ENCODE data around the gene APH1B. TPM values are rescaled to one million over a fixed set of nuclear protein-coding genes. Genes with fewer than 3 reads are reported as not detected.

The APH1B gene
- total RNA-seq, 4 donors from 2014 or later: 22.9 to 35.3 (median 27.8) TPM

GRCh38 chr15:63350178-63350621 is 72.8 kb downstream of the APH1B start:
- TF ChIP-seq CTCF (IDR thresholded peaks at IDR 0.05): no peak
- TF ChIP-seq POLR2A (IDR thresholded peaks at IDR 0.05): no peak
- no peak for DNase-seq
- no peaks in the 10 kb centered on the region for H3K9me3 ChIP-seq
- H3K36me3 ChIP-seq: no peaks in the 10 kb centered on the region
- peak overlapping the region in 2 of 3 donors; percentile 16 to 33 for H3K27ac ChIP-seq
- WGBS, 2 donors: 48 to 64% methylated on average over 5 of the region's 5 CpGs
- H3K4me1 ChIP-seq: peaks cover 11 to 16% of the 10 kb centered on the region in 2 donors
- H3K4me3 ChIP-seq (replicated peaks in 1 of 3): no peak overlapping the region
- intact Hi-C loops (cut with DNase I): no loop called here
- no peaks in the 10 kb centered on the region for H3K27me3 ChIP-seq

- WGBS, 2 donors: 94 to 97% methylated on average over 4 of the region's 4 CpGs
- H3K27ac ChIP-seq: no peak overlapping the region
- H3K9me3 ChIP-seq: no peaks in the 10 kb centered on the region
- no peak for TF ChIP-seq POLR2A (IDR thresholded peaks at IDR 0.05)
- TF ChIP-seq CTCF (IDR thresholded peaks at IDR 0.05): no peak
- DNase-seq: no peak
- no peaks in the 10 kb centered on the region for H3K27me3 ChIP-seq
- no peaks in the 10 kb centered on the region for H3K36me3 ChIP-seq
- H3K4me3 ChIP-seq (replicated peaks in 1 of 3): no peak overlapping the region
- intact Hi-C loops (cut with DNase I): no loop called here
- peaks cover 11 to 16% of the 10 kb centered on the region in 2 donors for H3K4me1 ChIP-seq
These were observed 73.8 kb downstream of the APH1B start for GRCh38 chr15:63351170-63351569.

GRCh38 chr15:63352808-63353207 is 75.4 kb downstream of the APH1B start:
- H3K27ac ChIP-seq: no peak overlapping the region
- no peaks in the 10 kb centered on the region for H3K9me3 ChIP-seq
- TF ChIP-seq CTCF (IDR thresholded peaks at IDR 0.05) (no peak), POLR2A (IDR thresholded peaks at IDR 0.05) (no peak)
- no peaks in the 10 kb centered on the region for H3K36me3 ChIP-seq
- H3K4me3 ChIP-seq (replicated peaks in 1 of 3): no peak overlapping the region
- no peaks in the 10 kb centered on the region for H3K27me3 ChIP-seq
- 93 to 94% methylated on average over 4 of the region's 4 CpGs for WGBS, 2 donors
- intact Hi-C loops (cut with DNase I): no loop called here
- DNase-seq: no peak
- H3K4me1 ChIP-seq: peaks cover 11 to 14% of the 10 kb centered on the region in 2 donors

GRCh38 chr15:63353261-63353660 is 75.9 kb downstream of the APH1B start:
- WGBS, 2 donors: 80 to 83% methylated on average over 8 of the region's 8 CpGs
- Histone ChIP-seq H3K27ac (no peak overlapping the region), H3K4me1 (peaks cover 8 to 9% of the 10 kb centered on the region in 2 donors), H3K4me3 (replicated peaks in 1 of 3) (no peak overlapping the region), H3K9me3 (no peaks in the 10 kb centered on the region), H3K27me3 (no peaks in the 10 kb centered on the region), H3K36me3 (no peaks in the 10 kb centered on the region)
- no peak for DNase-seq
- intact Hi-C loops (cut with DNase I): no loop called here
- TF ChIP-seq CTCF (IDR thresholded peaks at IDR 0.05) (no peak), POLR2A (IDR thresholded peaks at IDR 0.05) (no peak)

- DNase-seq: no peak
- Histone ChIP-seq H3K4me3 (replicated peaks in 1 of 3) (no peak overlapping the region), H3K9me3 (no peaks in the 10 kb centered on the region), H3K27ac (no peak overlapping the region), H3K36me3 (no peaks in the 10 kb centered on the region), H3K4me1 (peaks cover 2 to 3% of the 10 kb centered on the region in 2 donors), H3K27me3 (no peaks in the 10 kb centered on the region)
- 95% methylated on average over 5 of the region's 5 CpGs for WGBS, 2 donors
- intact Hi-C loops (cut with DNase I): no loop called here
- TF ChIP-seq CTCF (IDR thresholded peaks at IDR 0.05) (no peak), POLR2A (IDR thresholded peaks at IDR 0.05) (no peak)
These were observed 76.5 kb downstream of the APH1B start for GRCh38 chr15:63353887-63354286.

Data from thyroid gland (tissue), 4 donors.